Esophagus muscularis mucosa (tissue), 4 donors: ENCODE data around the gene ARHGAP24.

Experiments
- EP300 ChIP-seq: sonication (generic); formaldehyde crosslinking; IDR thresholded peaks from one replicate; pipeline ENCODE4 v1.6.1; 2017; ENCODE audit warnings: antibody characterized with exemption
- POLR2A ChIP-seq: fragments of 450-650 bp; IDR thresholded peaks from one replicate; pipeline ENCODE4 v1.6.1; 2017; ENCODE audit warnings: antibody characterized with exemption, moderate library complexity, mild to moderate bottlenecking, low read depth
- POLR2AphosphoS5 ChIP-seq, 2 donors: sonication (generic); formaldehyde crosslinking; IDR thresholded peaks; one replicate each; pipeline ENCODE4 v1.6.1; 2017; ENCODE audit warnings: antibody characterized with exemption in 2 of 2
- TF ChIP-seq, protein P1 (sequence below), 3 experiments: fragments of 200-600 bp in 2 of 3; fragments of 450-650 bp in 1 of 3; sonication (generic) in 2 of 3; IDR thresholded peaks; one replicate each; pipeline ENCODE4 v1.5.1; 2017 to 2019; ENCODE audit warnings: antibody characterized with exemption in 3 of 3, mild to moderate bottlenecking in 2 of 3, moderate library complexity in 1 of 3

DNA sequence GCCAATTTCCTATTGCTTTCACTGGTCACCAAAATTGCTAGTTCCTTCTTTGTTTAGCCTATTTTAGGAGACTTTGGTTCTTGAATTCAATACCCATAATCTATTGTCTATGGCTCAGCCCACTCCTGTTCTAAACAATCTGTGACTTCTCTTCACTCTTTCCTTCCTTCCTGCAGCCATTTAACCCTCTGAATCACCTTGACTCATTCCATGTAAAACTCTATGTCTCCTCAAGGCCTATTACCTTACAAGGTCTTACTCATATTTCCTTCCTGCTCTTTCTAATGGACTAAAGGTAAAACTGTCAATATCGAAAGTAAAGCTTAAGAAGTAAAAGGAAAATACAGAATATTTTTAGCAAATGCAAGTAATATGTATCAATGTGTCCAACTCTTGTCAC, 301.6 kb downstream of the ARHGAP24 start:
- TF ChIP-seq, protein P1, sequence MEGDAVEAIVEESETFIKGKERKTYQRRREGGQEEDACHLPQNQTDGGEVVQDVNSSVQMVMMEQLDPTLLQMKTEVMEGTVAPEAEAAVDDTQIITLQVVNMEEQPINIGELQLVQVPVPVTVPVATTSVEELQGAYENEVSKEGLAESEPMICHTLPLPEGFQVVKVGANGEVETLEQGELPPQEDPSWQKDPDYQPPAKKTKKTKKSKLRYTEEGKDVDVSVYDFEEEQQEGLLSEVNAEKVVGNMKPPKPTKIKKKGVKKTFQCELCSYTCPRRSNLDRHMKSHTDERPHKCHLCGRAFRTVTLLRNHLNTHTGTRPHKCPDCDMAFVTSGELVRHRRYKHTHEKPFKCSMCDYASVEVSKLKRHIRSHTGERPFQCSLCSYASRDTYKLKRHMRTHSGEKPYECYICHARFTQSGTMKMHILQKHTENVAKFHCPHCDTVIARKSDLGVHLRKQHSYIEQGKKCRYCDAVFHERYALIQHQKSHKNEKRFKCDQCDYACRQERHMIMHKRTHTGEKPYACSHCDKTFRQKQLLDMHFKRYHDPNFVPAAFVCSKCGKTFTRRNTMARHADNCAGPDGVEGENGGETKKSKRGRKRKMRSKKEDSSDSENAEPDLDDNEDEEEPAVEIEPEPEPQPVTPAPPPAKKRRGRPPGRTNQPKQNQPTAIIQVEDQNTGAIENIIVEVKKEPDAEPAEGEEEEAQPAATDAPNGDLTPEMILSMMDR (IDR thresholded peaks at IDR 0.05), result no peak
- TF ChIP-seq POLR2A (no peak), POLR2AphosphoS5 (IDR thresholded peaks at IDR 0.05) (no peak), EP300 (no peak)
